Ectodermal cell (in vitro differentiated cells): ENCODE data around the gene IRAK2.

Experiments
- H3K27ac ChIP-seq: 2 replicates; pipeline ENCODE4 v1.7.0; 2013; ENCODE audit warnings: mild to moderate bottlenecking, low read depth, low read length; ENCODE audit not compliant: insufficient read depth, poor library complexity, severe bottlenecking
- H3K27me3 ChIP-seq: 2 replicates; pipeline ENCODE4 v1.7.0; 2013; ENCODE audit warnings: mild to moderate bottlenecking, low read length; ENCODE audit not compliant: insufficient read depth, control insufficient read depth, poor library complexity, severe bottlenecking
- H3K36me3 ChIP-seq: one replicate; pipeline ENCODE4 v1.7.0; 2013; ENCODE audit warnings: low read length; ENCODE audit not compliant: control insufficient read depth, insufficient read depth
- H3K4me1 ChIP-seq: one replicate; pipeline ENCODE4 v1.7.0; 2013; ENCODE audit warnings: low read length; ENCODE audit not compliant: control insufficient read depth, insufficient read depth
- H3K4me3 ChIP-seq: 2 replicates; pipeline ENCODE4 v1.7.0; 2013; ENCODE audit warnings: low read depth, low read length, control low read depth; ENCODE audit not compliant: insufficient read depth
- H3K9me3 ChIP-seq: 2 replicates; pipeline ENCODE4 v1.7.0; 2013; ENCODE audit warnings: mild to moderate bottlenecking, low read length, moderate library complexity; ENCODE audit not compliant: control insufficient read depth
- WGBS, 2 experiments: methylation state at CpG; one replicate each; pipeline ENCODE4 v1.1.7; 2013; ENCODE audit warnings: missing lambda C conversion rate in 2 of 2; 5-methylcytosine and 5-hydroxymethylcytosine counted together

The IRAK2 gene

GRCh38 chr3:10281951-10282350 lies 117.2 kb downstream of the IRAK2 start:
- Histone ChIP-seq H3K36me3 (peaks cover 14% of the 10 kb centered on the region), H3K27me3 (no peaks in the 10 kb centered on the region), H3K9me3 (no peaks in the 10 kb centered on the region), H3K4me1 (peaks cover 14% of the 10 kb centered on the region), H3K27ac (no peak overlapping the region), H3K4me3 (no peak overlapping the region)
- 93 to 94% methylated on average over 5 of the region's 5 CpGs for WGBS, 2 experiments

GRCh38 chr3:10283638-10284037 lies 118.9 kb downstream of the IRAK2 start:
- H3K36me3 ChIP-seq = peaks cover 6% of the 10 kb centered on the region
- no peaks in the 10 kb centered on the region for H3K27me3 ChIP-seq
- H3K4me1 ChIP-seq = peaks cover 18% of the 10 kb centered on the region
- WGBS, 2 experiments = 95 to 96% methylated on average over 5 of the region's 5 CpGs
- H3K4me3 ChIP-seq = no peak overlapping the region
- H3K9me3 ChIP-seq = no peaks in the 10 kb centered on the region
- no peak overlapping the region for H3K27ac ChIP-seq

- peaks cover 3% of the 10 kb centered on the region for H3K36me3 ChIP-seq
- H3K27me3 ChIP-seq = no peaks in the 10 kb centered on the region
- no peaks in the 10 kb centered on the region for H3K9me3 ChIP-seq
- H3K4me1 ChIP-seq = peaks cover 18% of the 10 kb centered on the region
- no peak overlapping the region for H3K4me3 ChIP-seq
- WGBS, 2 experiments = 93 to 95% methylated on average over 9 of the region's 9 CpGs
- no peak overlapping the region for H3K27ac ChIP-seq
Measured at GRCh38 chr3:10284496-10284895, 119.8 kb downstream of the IRAK2 start.

GRCh38 chr3:10285272-10286132 lies 120.8 kb downstream of the IRAK2 start:
- 91 to 96% methylated on average over 12 of the region's 12 CpGs for WGBS, 2 experiments

GRCh38 chr3:10286133-10286524 lies 121.4 kb downstream of the IRAK2 start:
- Histone ChIP-seq H3K9me3 (no peaks in the 10 kb centered on the region), H3K4me3 (no peak overlapping the region), H3K27ac (no peak overlapping the region), H3K36me3 (peaks cover 3% of the 10 kb centered on the region), H3K4me1 (peaks cover 18% of the 10 kb centered on the region), H3K27me3 (no peaks in the 10 kb centered on the region)
- 95 to 98% methylated on average over 4 to 5 of the region's 5 CpGs for WGBS, 2 experiments

More at GRCh38 chr3:10285272-10286132, 120.8 kb downstream of the IRAK2 start:
- H3K4me3 ChIP-seq = no peak overlapping the region
- no peaks in the 10 kb centered on the region for H3K9me3 ChIP-seq
- H3K36me3 ChIP-seq = peaks cover 3% of the 10 kb centered on the region
- no peak overlapping the region for H3K27ac ChIP-seq
- H3K27me3 ChIP-seq = no peaks in the 10 kb centered on the region
- H3K4me1 ChIP-seq = peaks cover 18% of the 10 kb centered on the region

GRCh38 chr3:10286596-10287295 lies 122.0 kb downstream of the IRAK2 start:
- peaks cover 18% of the 10 kb centered on the region for H3K4me1 ChIP-seq
- H3K27ac ChIP-seq = no peak overlapping the region
- H3K36me3 ChIP-seq = peaks cover 3% of the 10 kb centered on the region
- 71 to 77% methylated on average over 2 of the region's 2 CpGs for WGBS, 2 experiments
- no peaks in the 10 kb centered on the region for H3K27me3 ChIP-seq
- H3K9me3 ChIP-seq = no peaks in the 10 kb centered on the region
- no peak overlapping the region for H3K4me3 ChIP-seq

- 95 to 96% methylated on average over 12 of the region's 12 CpGs for WGBS, 2 experiments
- no peak overlapping the region for H3K27ac ChIP-seq
- peaks cover 1% of the 10 kb centered on the region for H3K36me3 ChIP-seq
- peaks cover 18% of the 10 kb centered on the region for H3K4me1 ChIP-seq
- no peaks in the 10 kb centered on the region for H3K27me3 ChIP-seq
- H3K9me3 ChIP-seq = no peaks in the 10 kb centered on the region
- no peak overlapping the region for H3K4me3 ChIP-seq
Measured at GRCh38 chr3:10287936-10288574, 123.3 kb downstream of the IRAK2 start.

- Histone ChIP-seq H3K36me3 (no peaks in the 10 kb centered on the region), H3K27me3 (no peaks in the 10 kb centered on the region), H3K9me3 (no peaks in the 10 kb centered on the region), H3K4me1 (peaks cover 18% of the 10 kb centered on the region), H3K27ac (no peak overlapping the region), H3K4me3 (no peak overlapping the region)
- 95% methylated on average over 11 of the region's 11 CpGs for WGBS, 2 experiments
Measured at GRCh38 chr3:10288575-10288960, 123.8 kb downstream of the IRAK2 start.

GRCh38 chr3:10289077-10289476 lies 124.4 kb downstream of the IRAK2 start:
- WGBS, 2 experiments = 96% methylated on average over 9 of the region's 9 CpGs

GRCh38 chr3:10289787-10290355 lies 125.2 kb downstream of the IRAK2 start:
- Histone ChIP-seq H3K9me3 (no peaks in the 10 kb centered on the region), H3K27ac (no peak overlapping the region), H3K36me3 (no peaks in the 10 kb centered on the region), H3K4me1 (peaks cover 18% of the 10 kb centered on the region), H3K27me3 (no peaks in the 10 kb centered on the region), H3K4me3 (no peak overlapping the region)
- WGBS, 2 experiments = 87 to 89% methylated on average over 9 of the region's 9 CpGs

More at GRCh38 chr3:10289077-10289476, 124.4 kb downstream of the IRAK2 start:
- Histone ChIP-seq H3K4me1 (peaks cover 18% of the 10 kb centered on the region), H3K4me3 (no peak overlapping the region), H3K27me3 (no peaks in the 10 kb centered on the region), H3K27ac (no peak overlapping the region), H3K9me3 (no peaks in the 10 kb centered on the region), H3K36me3 (no peaks in the 10 kb centered on the region)
